A673 (cell line): ENCODE measurements around the gene HSDL1. TPM values are rescaled to one million over a fixed set of nuclear protein-coding genes. Genes with fewer than 3 reads are reported as not detected.

Experiments
- BruUV-seq: library from RNA; stranded (reverse); fragments of 400-500 nt; replicated peaks from 2 replicates; lab custom pipeline; 2021; lab: Mats Ljungman, UMichigan
- CTCF ChIA-PET: fragments of 300-600 bp; sonication (Branson Sonifier 250); formaldehyde crosslinking; loops from one replicate; lab custom pipeline; 2022; ENCODE audit warnings: antibody characterized with exemption; lab: Charles Lee
- POLR2A ChIA-PET: fragments of 300-600 bp; sonication (Branson Sonifier 250); formaldehyde crosslinking; loops from one replicate; lab custom pipeline; 2022; ENCODE audit warnings: antibody characterized with exemption; ENCODE audit not compliant: low non-redundant PET; lab: Charles Lee
- DNase-seq: peaks from one replicate; pipeline ENCODE4 v3.0.0-alpha.2; 2015; ENCODE audit warnings: low spot score
- H3K27ac ChIP-seq: fragments of 200-600 bp; sonication (generic); 2 replicates; pipeline ENCODE4 v1.5.1; 2016; ENCODE audit warnings: mixed run types, low read depth, mild to moderate bottlenecking, mixed read lengths, antibody characterized with exemption, low read length; ENCODE audit not compliant: poor library complexity, severe bottlenecking
- H3K27me3 ChIP-seq: fragments of 200-600 bp; sonication (generic); replicated peaks from 2 replicates; pipeline ENCODE4 v1.6.1; 2017; ENCODE audit warnings: mixed run types, low read depth, mild to moderate bottlenecking, mixed read lengths, antibody characterized with exemption, low read length; ENCODE audit not compliant: insufficient read depth, poor library complexity
- H3K36me3 ChIP-seq: fragments of 200-600 bp; sonication (generic); 2 replicates; pipeline ENCODE4 v1.6.1; 2016; ENCODE audit warnings: mixed run types, mild to moderate bottlenecking, mixed read lengths, antibody characterized with exemption, low read length; ENCODE audit not compliant: insufficient read depth, poor library complexity, severe bottlenecking
- H3K4me1 ChIP-seq: fragments of 200-600 bp; sonication (generic); 2 replicates; pipeline ENCODE4 v1.6.1; 2017; ENCODE audit warnings: mixed run types, mild to moderate bottlenecking, mixed read lengths, antibody characterized with exemption, low read length; ENCODE audit not compliant: insufficient read depth, poor library complexity, severe bottlenecking
- H3K4me3 ChIP-seq: fragments of 200-600 bp; sonication (generic); 2 replicates; pipeline ENCODE4 v1.5.1; 2016; ENCODE audit warnings: low read depth, mixed run types, mild to moderate bottlenecking, mixed read lengths, low read length; ENCODE audit not compliant: poor library complexity, severe bottlenecking
- H3K9me3 ChIP-seq: fragments of 200-600 bp; sonication (generic); 2 replicates; pipeline ENCODE4 v1.6.1; 2016; ENCODE audit warnings: mixed run types, low read depth, mild to moderate bottlenecking, mixed read lengths, antibody characterized with exemption, low read length; ENCODE audit not compliant: poor library complexity, severe bottlenecking
- EZH2 ChIP-seq: fragments of 200-600 bp; sonication (generic); IDR thresholded peaks from 2 replicates; pipeline ENCODE4 v1.6.1; 2017; ENCODE audit warnings: borderline replicate concordance, low read depth, mild to moderate bottlenecking, mixed read lengths, antibody characterized with exemption, low read length; ENCODE audit not compliant: poor library complexity, severe bottlenecking
- intact Hi-C: fragments of 100-400 bp; cut with micrococcal nuclease; formaldehyde crosslinking; loops from one replicate; pipeline ENCODE4 v1.10.0; 2022; ENCODE audit not compliant: unreplicated experiment
- total RNA-seq: library from RNA; stranded (reverse); gene quantifications from 2 replicates; pipeline ENCODE4 v1.2.3, GENCODE V29; 2021
- TF ChIP-seq, protein P1 (sequence below): fragments of 300-800, 200-600 bp; sonication (generic); conservative IDR thresholded peaks from 2 replicates; pipeline ENCODE4 v1.5.1; 2017; ENCODE audit warnings: low read depth, mild to moderate bottlenecking, antibody characterized with exemption, low read length, moderate library complexity, mixed read lengths

Gene HSDL1
- total RNA-seq, 1 experiment from 2014 or later = 45.6 TPM

DNA sequence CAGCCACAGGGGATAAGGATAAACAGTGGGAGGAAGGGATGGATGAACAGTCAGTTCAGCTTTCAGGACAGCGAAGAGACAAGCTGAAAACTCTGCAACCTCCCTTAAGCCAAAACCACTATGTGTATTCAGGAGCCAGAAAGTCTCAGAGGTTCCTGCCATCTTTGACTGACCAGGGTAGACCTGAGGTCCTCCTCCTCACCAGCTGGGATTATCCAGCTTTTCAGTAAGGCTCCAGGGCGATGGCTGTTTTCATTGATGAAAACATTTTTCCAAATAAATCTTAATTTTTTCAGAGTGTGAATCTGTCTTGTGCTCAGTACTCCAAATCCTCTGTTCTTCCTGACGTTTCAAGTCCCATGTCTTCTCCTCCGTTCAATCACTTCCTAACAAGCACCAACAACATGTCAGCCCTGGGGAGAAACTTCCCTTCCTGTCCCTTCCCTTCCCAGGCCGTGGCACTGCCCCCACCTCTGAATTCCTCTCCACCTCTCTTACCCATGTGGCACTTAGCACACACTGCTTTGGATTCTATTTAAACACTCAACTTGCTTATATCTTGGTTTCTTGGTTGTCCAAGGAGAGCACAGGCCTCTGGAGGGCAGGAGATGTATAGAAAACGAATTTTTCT, 5.2 kb downstream of the HSDL1 start:
- intact Hi-C loops = no loop called here
- no peaks in the 10 kb centered on the region for H3K9me3 ChIP-seq
- H3K36me3 ChIP-seq = no peaks in the 10 kb centered on the region
- no peak for DNase-seq
- CTCF ChIA-PET = no interaction called here
- H3K4me3 ChIP-seq = no peak overlapping the region
- no peaks in the 10 kb centered on the region for H3K27me3 ChIP-seq
- POLR2A ChIA-PET = no interaction called here
- H3K4me1 ChIP-seq = peaks cover 7% of the 10 kb centered on the region
- TF ChIP-seq, protein P1, sequence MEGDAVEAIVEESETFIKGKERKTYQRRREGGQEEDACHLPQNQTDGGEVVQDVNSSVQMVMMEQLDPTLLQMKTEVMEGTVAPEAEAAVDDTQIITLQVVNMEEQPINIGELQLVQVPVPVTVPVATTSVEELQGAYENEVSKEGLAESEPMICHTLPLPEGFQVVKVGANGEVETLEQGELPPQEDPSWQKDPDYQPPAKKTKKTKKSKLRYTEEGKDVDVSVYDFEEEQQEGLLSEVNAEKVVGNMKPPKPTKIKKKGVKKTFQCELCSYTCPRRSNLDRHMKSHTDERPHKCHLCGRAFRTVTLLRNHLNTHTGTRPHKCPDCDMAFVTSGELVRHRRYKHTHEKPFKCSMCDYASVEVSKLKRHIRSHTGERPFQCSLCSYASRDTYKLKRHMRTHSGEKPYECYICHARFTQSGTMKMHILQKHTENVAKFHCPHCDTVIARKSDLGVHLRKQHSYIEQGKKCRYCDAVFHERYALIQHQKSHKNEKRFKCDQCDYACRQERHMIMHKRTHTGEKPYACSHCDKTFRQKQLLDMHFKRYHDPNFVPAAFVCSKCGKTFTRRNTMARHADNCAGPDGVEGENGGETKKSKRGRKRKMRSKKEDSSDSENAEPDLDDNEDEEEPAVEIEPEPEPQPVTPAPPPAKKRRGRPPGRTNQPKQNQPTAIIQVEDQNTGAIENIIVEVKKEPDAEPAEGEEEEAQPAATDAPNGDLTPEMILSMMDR = no peak
- TF ChIP-seq EZH2 = no peak
- no peak overlapping the region for H3K27ac ChIP-seq
- no TSS peak for BruUV-seq

DNA sequence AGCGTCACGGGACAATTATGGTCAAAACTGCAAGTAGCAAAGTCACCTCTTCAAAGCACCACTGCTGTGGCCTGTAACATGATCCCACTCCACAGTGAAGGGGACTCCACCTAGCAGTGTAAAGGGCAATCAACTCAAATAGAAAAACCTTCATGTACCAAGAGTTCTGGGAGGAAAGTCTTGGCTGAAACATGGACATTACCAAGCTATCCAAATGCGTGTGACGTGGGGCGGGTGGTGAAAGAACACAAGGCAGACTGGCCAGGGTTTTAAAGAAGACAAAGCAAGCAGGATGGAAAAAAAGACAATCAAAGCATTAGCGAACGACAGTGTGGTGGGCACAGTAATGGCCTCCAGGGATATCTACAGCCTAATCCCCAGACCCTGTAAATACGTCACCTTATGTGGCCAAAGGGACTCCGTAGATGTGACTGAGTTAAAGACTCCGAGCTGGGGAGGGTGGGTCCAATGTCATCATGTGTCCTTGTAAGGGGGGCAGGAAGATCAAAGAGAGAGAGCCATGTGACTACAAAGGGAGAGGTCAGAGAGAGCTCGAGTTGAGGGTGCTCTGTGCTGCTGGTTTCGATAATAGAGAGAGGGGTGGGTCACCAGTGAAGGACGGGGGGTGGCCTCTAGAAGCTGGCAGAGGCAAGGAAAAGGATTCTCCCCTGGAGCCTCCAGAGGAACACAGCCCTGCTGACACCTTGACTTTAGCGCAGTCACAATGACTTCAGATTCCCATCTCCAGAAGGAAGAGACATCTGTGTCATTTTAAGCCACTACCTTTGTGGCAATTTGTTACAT, 6.0 kb downstream of the HSDL1 start:
- intact Hi-C loops = no loop called here
- no peaks in the 10 kb centered on the region for H3K9me3 ChIP-seq
- no TSS peak for BruUV-seq
- ChIA-PET POLR2A (no interaction called here), CTCF (interaction anchor here (1.0 kb wide), 1 partner anchor 48 kb away, joined by 3 read pairs; no protein-coding TSS in a partner anchor)
- no peaks in the 10 kb centered on the region for H3K27me3 ChIP-seq
- no peak for TF ChIP-seq EZH2
- TF ChIP-seq, protein P1 = no peak
- no peaks in the 10 kb centered on the region for H3K36me3 ChIP-seq
- no peak overlapping the region for H3K27ac ChIP-seq
- H3K4me1 ChIP-seq = peaks cover 7% of the 10 kb centered on the region
- H3K4me3 ChIP-seq = no peak overlapping the region
- DNase-seq = peak; percentile 49

DNA sequence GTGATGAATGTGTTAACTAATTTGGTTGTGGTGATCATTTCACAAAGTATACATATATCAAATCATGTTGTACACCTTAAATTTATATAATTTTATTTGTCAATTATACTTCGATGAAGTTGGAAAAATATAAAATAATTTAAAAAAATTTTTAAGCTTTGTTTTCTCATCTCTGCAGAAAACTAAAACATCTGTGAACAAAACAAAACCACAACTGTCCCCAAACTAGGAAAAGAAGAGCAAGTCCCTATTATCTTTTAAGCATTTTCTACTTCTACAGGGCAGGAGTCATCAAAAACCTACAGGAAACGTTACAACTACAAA, 6.5 kb downstream of the HSDL1 start:
- H3K4me3 ChIP-seq = no peak overlapping the region
- H3K9me3 ChIP-seq = no peaks in the 10 kb centered on the region
- no peak overlapping the region for H3K27ac ChIP-seq
- H3K4me1 ChIP-seq = peaks cover 7% of the 10 kb centered on the region
- no TSS peak for BruUV-seq
- TF ChIP-seq, protein P1 = no peak
- no peak for TF ChIP-seq EZH2
- no peaks in the 10 kb centered on the region for H3K36me3 ChIP-seq
- POLR2A ChIA-PET = no interaction called here
- no peaks in the 10 kb centered on the region for H3K27me3 ChIP-seq
- intact Hi-C loops = no loop called here
- CTCF ChIA-PET = interaction anchor here (1.0 kb wide), 1 partner anchor 49 kb away, joined by 3 read pairs; no protein-coding TSS in a partner anchor
- DNase-seq = no peak
